HG03442 (cell line): ENCODE measurements around the gene ABI1.
A peak's percentile ranks its signal among the peaks of the same experiment; 100 is the strongest.

Experiments
- ATAC-seq: cut with Tn5 transposase; IDR thresholded peaks from one replicate; pipeline ENCODE4 v1.9.1; 2021; ENCODE audit warnings: mild to moderate bottlenecking, moderate library complexity; ENCODE audit not compliant: unreplicated experiment

Gene ABI1

DNA sequence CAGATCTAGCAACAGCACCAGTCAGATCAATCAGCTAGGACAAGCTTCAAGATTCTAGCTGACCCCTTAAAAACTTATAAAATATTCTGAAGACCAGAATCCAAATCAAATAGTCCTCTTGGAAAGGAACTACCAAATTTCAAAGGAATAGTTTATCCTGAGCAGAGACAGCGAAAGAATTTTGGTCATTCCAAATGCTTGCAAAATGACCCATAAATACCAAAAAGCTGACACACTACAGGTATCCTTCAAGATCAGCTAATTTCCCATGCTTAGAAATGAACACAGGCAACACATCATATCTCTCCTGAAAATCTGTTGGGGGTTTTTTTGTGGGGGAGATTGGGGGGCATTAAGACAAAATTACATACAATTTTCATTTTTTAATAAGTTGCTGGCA is 84.5 kb downstream of the ABI1 start:
- no peak for ATAC-seq

DNA sequence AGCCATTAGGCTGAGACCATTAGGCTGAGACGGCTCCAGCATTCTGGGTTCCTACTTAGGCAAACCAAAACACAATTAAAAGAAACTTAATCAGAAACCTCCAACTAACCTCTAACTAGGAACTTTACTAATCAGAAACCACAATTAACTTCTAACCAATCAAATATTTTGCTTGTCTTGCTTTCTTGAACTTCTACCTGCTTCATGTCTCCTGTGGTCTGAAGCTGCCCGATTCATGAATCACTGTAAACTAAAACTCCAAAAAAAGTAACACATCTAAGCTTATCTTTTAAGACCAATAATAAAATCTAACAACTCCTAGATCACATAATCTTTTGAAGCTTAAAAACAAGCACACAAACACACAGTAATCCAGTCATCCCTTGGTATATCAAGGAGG is 87.1 kb downstream of the ABI1 start:
- ATAC-seq, result no peak

DNA sequence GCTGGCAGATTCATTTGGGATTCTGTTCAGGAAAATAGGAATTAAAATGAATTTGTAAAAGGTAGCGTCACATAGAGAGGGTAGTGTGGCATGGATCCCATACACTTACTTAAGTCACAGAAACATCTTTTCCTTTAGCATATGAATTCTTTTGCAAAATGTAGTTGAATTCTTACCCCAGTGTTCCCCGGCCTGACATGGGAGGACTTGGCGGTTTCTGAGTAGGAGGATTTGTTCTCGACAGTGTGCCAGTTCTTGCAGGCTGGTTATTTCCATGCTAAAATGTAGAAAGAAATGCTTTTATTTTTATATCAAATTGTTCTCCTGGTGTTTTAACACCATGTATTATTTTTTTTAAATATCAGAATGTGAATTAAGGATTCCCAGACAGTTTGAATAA is 90.7 kb downstream of the ABI1 start:
- ATAC-seq, result no peak

DNA sequence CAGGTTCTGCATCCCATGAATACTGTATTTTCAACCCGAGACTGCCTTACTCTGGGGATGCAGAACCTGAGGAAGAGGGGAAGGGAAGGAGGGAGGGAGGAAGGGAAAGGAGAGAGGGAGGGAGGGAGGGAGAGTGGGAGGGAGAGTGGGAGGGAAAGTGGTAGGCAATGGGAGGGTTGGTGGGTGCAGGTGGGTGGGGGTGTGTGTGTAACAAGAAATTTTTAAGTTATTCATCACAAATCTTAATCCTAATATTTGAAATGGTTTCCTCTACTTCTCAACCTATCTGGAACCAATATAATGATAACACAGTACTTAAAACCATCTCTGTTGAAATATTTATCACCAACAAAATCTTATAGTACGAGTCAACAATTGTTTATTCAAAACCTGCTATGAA is 95.2 kb downstream of the ABI1 start:
- no peak for ATAC-seq

DNA sequence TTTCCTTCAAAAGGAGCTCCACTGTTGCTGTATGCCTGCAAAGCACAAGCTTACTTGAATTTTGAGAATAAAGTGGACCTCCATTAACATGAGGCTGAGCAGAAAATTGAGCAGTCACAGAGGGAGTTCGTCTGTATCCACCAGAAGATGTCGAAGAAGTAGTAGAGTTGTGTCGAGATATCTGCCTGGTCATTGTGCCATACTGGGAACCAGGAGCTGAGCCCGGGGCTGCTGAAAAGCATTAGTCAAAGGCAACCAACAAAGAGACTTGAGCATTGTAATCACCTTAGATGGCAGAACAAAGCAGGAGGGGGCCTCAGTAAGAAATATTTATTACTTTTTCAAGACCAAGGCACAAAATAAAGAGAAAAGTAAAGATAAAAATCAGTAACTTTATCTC is 101.8 kb downstream of the ABI1 start:
- ATAC-seq, result no peak

DNA sequence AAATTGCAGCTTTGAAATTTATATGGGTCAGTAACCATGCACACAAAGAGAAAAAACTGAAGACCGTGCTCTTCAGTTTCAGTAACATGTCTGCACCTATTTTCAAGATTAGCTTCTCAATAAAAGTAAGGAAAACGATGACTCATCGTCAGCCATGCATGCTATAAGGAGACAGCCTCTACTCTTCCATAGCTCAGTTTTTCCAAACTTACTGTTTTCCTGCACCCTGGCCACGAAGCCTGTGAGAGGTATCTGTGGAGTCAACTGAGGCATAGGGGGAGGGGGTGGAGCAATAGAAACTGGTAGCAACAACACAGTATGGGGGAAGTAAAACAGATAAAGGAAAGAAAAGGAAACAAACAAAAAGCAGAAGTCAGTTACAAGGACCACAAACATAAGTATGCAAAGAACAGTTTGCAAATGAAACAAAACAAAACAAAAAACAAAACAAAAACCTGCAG is 105.3 kb downstream of the ABI1 start:
- peak; percentile 93 for ATAC-seq

DNA sequence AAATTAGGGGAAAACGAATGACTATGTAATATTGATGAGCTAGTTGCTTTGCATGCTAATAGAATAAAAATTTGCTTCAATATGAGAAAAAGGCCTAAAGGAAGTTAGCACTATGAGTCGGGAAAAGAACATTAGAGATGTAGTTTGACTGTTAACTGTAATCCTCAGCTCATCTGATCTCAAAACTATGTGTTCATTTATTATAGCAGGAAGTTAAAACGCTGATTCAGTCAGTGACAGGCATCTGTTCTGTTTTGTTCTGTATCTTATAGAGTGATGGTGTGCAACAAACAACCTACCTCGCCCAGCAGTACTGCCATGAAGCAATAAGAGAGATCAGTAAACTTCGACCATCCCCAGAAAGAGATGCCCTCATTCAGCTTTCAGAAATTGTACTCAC is 114.7 kb downstream of the ABI1 start:
- ATAC-seq, result no peak

DNA sequence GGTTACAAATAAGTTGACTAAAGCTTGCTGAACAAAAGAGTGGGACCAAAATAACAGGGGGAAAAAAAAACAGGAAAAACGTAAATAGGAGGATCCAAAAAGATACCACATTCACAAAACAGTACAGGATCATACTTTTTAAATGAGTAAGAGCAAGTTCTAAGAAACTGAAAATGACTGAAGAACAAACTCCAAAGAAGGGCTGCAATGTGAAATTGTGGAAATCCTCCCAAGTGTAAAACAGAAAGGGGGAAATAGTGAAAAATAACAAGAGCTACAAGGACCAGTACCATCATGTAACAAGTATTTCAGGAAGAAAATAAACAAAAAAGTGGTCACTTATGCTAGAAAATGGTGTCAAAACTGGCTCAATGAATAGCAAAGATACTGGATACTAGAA is 116.9 kb downstream of the ABI1 start:
- no peak for ATAC-seq

DNA sequence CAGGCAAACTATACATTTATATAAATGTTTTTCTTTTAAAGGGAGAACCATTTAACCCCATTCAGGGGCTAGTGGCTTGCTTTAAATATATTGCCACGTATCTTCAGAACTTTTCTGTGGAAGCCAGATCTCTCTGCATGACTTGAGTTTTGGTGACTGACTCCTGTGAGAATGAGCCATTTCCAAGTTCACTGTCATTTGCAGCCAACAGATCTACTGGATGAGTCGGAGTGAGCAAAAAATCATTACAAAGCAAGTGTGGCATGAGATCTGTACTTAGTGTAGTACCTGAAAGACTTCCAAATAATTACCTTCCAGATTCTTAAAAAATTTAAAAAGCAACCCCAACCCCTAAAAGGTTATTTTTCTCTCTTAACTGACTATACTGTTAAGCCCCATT is 117.7 kb downstream of the ABI1 start:
- ATAC-seq, result no peak

DNA sequence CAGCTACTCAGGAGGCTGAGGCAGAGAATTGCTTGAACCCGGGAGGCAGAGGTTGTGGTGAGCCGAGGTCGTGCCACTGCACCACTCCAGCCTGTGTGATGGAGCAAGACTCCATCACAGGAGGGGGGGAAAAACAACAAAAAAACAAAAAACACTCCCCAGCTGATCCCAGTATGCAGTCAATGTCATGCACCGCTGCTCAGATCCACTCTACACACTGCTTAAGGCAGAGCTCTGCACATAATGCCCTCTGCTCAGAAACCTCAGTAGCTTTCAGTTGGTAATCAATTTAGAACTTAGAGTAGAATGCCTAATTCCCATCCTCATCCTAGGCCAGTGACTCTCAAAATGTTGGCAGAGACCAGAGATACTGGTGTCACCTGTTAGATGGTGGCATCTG is 119.4 kb downstream of the ABI1 start:
- ATAC-seq, result no peak

DNA sequence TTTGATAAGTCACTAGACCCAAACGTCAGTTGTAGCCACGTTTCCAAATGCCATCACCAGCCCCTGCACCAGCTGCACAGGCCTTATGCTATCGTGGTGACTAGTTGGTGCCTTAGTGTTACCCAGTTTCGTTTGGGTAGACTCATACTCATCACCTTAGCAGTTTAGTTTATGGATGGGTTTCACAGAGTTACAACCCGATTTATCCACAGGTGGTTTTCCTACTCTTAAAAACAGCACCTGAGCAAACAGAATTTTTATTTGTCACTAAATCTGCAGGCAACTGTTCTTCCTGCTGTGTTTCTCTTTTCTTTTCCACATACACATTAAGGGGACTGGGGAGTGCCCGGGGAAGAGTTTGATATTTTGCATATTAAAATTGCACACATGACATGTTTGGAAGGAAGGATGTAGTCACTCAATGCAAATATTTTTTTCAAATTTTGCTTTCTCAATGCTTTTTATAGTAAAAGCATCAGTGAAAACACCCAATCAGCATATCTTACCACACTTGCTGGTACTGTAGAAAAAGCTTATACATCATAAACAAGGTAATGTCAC is 121.6 kb downstream of the ABI1 start:
- ATAC-seq, result peak; percentile 25

DNA sequence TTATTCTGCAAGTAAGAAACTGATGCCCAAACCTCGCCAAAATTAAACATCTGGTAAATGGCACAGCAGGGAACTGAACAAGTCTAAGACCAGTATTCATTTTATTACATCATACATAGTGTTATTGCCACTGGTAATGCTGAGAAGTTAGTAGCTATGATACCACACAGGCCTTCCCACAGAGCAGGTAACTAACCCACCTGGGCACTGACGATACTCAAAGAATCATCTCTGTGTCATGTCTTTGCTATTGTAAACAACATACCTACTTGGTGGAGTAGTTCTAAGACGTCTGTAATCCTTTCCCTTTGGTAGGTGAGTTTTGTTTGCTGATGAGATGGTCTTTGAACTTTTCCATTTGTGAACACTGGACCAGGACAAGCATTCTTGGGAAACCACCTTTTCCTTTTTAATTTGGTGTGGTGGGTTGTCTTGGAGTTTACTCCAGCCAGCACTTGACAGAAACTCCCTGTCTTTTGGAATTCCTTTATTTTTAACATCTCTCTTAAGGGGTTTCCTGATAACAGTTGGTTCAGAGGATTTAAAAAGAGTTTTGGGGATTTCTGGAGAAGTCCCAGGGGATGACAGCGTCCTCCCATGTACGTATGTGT is 122.4 kb downstream of the ABI1 start:
- ATAC-seq, result no peak

DNA sequence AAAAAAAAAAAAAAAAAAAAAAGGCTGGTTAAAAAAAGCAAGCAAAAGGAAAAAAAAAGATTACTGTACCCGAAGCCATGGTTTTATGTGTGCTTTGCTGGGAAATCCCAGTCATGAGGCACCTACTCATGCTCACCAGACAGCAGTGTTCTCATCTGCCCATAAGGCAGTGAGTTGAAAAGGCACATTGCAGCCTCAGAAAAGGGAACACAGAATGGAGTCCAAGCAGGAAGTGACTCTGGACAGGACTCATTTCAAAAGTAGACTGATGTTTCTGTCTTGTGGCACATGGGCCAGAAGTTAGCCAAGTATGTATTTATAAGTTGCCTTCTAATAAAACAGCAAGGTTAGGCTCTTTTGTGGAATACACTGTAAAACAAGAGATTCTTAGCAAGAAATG is 123.0 kb downstream of the ABI1 start:
- peak; percentile 79 for ATAC-seq

DNA sequence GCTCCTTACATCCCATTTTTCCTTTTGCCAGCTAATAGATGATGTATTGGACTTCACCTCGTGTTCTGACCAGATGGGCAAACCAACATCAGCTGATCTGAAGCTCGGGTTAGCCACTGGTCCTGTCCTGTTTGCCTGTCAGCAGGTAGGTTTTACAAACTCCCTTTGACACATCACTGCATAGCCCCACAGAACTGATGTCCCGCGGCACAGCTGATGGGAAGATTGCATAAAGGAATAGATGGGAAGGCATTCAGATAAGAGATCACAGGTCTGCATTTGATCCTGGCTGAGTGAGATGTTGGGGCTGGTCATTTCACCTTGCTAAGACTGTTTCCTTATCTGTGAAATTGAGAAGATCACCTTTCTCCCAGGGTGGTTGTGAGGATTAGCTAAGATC is 125.3 kb downstream of the ABI1 start:
- no peak for ATAC-seq

DNA sequence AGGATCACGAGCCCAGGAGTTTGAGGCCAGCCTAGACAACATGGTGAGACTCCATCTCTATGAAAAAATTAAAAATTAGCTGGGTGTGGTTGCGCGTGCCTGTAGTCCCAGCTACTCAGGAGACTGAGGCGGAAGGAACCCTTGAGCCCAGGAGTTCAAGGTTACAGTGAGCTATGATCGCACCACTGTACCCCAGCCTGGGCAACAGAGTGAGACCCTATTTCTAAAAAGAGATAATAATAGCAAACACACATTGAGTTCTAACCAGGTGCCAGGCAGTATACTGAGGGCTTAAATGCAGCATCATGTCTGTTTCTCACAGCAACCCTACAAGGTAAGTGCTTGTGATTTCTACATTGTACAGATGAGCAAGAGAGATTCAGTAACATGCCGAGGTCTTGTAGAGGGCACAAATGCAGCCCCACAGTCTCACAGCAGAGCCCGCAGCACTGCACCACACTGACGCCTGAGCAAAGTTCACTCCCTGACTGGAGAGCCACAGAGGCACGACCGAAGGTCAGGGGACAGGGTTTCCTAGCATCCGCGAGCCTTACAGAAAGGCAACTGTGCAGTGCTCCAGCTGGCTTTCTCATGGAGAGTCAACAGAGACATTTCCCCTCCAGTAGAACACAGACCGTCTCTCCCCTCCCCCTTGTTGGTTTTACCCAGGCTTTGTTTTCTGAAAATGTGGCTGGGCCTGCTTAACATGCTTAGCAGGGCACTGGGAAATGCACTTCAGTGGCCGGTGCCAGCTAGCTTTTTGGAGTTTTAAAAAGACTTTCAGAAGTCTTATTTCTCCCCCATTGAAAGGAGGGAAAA is 126.8 kb downstream of the ABI1 start:
- ATAC-seq, result no peak

DNA sequence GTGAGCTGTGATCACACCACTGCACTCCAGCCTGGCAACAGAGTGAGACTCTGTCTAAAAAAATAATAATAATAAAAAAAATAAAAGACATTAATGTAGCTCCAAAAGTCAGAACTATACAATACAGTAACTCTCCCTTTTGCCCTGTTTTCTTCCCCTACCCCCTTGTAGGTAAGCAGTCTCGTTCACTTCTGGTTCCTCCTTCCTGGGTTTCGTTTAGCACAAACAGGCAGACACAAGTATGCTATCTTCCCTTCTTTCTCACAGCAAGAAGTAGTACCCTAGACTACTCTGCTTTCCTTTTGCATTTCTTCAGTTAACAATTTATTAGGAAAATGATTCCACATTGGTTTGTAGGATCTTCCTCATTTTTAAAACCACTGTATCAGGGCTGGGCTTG is 130.2 kb downstream of the ABI1 start:
- ATAC-seq, result no peak

DNA sequence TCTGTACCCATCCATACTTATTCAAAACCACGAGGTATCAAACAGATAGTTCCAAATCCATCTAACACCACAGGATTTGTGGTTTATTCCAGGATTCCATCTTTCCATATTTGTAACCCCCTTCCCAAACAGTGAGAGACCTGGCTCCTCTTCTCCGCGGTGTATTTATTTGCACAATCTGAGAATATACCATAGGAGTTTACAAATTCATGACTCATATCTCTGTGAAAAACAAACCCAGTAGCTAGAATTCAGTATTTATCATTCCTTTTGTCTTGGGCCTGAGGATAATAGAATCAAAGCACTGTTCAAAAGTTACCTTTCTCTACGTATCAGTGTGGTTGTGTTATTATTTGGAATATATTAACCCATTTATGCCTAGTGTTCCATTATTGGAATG is 131.4 kb downstream of the ABI1 start:
- ATAC-seq, result no peak

DNA sequence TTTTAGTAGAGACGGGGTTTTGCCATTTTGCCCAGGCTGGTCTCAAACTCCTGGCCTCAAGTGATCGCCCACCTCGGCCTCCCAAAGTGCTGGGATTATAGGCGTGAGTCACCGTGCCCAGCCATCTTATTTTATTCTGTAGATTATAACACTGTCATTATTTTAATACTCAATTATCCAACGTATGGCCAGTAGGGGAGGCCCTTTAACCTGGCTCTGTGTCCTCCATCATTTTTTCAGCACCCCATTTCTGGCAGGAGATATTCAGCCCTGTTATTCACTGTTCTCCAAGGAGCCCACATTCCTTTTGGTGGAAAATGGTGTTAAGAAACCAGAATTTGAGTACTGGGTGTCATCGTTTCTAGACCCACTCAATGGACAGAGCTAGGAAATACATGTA is 131.8 kb downstream of the ABI1 start:
- ATAC-seq, result no peak

DNA sequence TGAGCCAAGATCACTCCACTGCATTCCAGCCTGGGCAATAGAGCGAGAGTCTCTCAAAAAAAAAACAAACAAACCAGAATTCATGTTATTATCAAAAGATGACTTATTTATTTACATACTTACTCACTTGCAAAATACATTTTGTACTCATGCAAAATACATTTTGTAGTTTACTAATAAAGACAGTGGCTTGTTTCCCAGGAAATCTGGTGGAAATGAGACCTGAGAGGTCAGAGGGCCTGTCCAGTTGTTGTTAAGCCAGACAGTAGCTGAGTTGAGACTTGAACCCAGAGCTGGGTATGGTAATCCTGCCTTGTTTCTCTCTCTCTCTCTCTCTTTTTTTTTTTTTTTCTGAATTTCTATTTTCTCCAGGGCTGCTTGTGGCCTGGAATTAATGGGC is 133.8 kb downstream of the ABI1 start:
- no peak for ATAC-seq

DNA sequence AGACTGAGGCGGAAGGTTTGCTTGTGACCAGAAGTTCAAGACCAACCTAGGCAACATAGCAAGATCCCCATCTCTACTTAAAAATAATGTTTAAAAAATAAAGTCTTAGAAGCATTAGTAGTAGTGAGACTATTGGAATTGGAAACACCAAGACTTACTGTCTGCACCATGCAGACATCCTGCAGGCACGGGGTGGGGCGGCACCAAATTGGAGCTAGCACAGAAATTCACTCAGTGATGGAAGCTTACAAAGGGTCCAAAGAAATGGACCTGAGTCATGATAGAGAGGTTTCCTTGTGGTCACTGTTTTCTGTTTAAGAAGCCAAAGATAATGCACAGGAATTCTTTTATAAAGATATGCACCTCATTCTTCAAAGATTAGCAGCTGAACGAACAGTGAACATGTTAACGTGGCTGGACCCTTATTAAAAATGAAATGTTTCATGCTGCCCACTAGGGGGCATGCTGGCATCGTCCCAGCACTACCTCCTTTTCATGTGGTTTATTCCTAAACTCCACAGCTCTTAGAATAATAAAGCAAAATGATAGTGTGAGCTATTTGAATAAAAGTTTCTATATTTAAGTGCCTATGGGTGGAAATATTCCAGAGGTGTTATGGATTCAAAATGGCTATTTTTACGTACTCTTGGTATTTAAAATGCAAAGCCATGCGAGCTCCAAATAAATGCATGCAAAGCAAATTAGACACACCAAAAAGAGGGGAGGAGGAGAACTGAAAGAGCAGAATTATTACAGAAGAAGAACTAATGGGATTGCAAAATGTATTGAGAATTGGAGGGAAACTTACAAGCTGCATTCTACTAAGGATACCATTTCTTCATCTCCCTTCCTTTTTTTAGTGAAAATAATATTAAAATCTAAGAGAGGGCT is 134.7 kb downstream of the ABI1 start:
- ATAC-seq, result no peak

DNA sequence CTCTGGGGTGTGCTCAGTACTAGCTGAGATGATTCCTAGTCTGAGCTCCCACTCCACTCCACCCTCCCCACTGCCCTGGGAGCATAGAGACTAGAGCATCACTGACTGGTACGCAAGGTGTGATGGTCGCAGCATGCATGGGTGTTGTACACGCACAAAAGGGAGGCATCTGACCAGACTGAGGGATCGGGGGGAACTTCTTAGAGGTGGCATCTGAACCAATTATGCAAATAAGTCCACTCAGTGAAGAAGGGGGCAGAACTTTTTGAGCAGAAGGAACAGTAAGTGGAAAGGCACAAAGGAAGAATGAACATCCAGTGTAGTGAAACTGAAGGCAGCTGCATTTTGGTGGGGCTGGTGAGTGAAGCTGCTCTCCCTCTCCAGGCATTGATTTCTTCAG is 137.7 kb downstream of the ABI1 start:
- no peak for ATAC-seq
